ENCODE data around the gene CCDC57. TPM values are rescaled to one million over a fixed set of nuclear protein-coding genes. Genes with fewer than 3 reads are reported as not detected.

Gene CCDC57
- total and polyA plus RNA-seq, 2 of the 8 experiments (the other 6 are each of a cell fraction or from before 2014, with no cell fraction given), result 8.4 to 12.9 TPM

DNA sequence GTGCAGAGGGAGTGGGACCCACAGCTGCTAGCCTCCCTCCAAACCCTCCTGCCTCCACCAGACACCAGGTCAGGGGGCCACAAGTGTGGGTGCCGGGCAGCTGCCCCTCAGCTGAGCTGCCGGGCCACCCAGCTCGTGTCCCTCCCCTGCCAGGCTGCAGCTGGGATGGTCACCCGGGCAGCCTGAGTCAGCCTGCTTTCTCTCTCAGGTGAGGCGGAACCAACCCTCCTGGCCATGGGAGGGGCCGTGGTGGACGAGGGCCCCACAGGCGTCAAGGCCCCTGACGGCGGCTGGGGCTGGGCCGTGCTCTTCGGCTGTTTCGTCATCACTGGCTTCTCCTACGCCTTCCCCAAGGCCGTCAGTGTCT lies 23.1 kb upstream of the CCDC57 start:
- no peak overlapping the region for H3K23ac ChIP-seq (ENCODE audit: insufficient read length)
- H3K56ac ChIP-seq (replicated peaks; ENCODE audit: insufficient read length, low read depth, low read length), result no peak overlapping the region
- peaks cover 0 to 10% (median 5%) of the 10 kb centered on the region in 4 experiments; a peak in 5 of 7 replicates for H3K4me1 ChIP-seq (replicated peaks in 1 of 4; ENCODE audit: control insufficient read depth in 3 of 4, insufficient read depth in 4 of 4, low read length in 3 of 4)
- no peak overlapping the region for H4K5ac ChIP-seq (ENCODE audit: insufficient read length, low read depth, low read length)
- H3K4me2 ChIP-seq (ENCODE audit: insufficient read depth in 1 of 2, low read depth in 2 of 2, low read length in 2 of 2), result no peak overlapping the region
- H3K9me3 ChIP-seq (ENCODE audit: insufficient read depth in 2 of 2, low read depth in 1 of 2, low read length in 1 of 2), result no peaks in the 10 kb centered on the region; a peak in 1 of 4 replicates
- H2BK15ac ChIP-seq (ENCODE audit: low read length), result no peak overlapping the region
- H4K20me1 ChIP-seq (replicated peaks in 1 of 2; ENCODE audit: control insufficient read depth in 1 of 2, insufficient read depth in 2 of 2, low read length in 2 of 2), result peaks cover 6 to 19% of the 10 kb centered on the region in 2 experiments
- H3K27ac ChIP-seq (ENCODE audit: low read depth, low read length), result no peak overlapping the region
- no peaks in the 10 kb centered on the region for H3K79me2 ChIP-seq (ENCODE audit: control insufficient read depth in 1 of 2, insufficient read depth in 2 of 2, low read length in 2 of 2)
- no peak overlapping the region for H3K9ac ChIP-seq (replicated peaks in 1 of 4; ENCODE audit: extremely low read depth in 1 of 4, low read depth in 3 of 4, low read length in 3 of 4)
- H4K8ac ChIP-seq (ENCODE audit: extremely low read depth, insufficient read depth, low read length), result 0 out of 2 replicates have a peak overlapping the region, but pooled peaks have one; percentile 68
- H2AK5ac ChIP-seq (ENCODE audit: low read depth, low read length), result no peak overlapping the region; the same call in 1 of the 2 replicates
- H3K79me1 ChIP-seq (ENCODE audit: low read depth, low read length), result no peaks in the 10 kb centered on the region; the same call in 1 of the 2 replicates
- DNase-seq (ENCODE audit: low read depth in 1 of 2, low spot score in 2 of 2), result no peak
- H4K91ac ChIP-seq (replicated peaks; ENCODE audit: insufficient read length, low read length), result no peak overlapping the region
- no peak overlapping the region for H3K18ac ChIP-seq (ENCODE audit: extremely low read depth, low read length)
- no peak for FAIRE-seq
- 85% methylated on average over 6 of the region's 15 CpGs; no CpG with 5 or more reads in 1 of the 2 experiments for WGBS, 2 experiments (ENCODE audit: extremely low coverage in 1 of 2, insufficient coverage in 1 of 2, insufficient read length in 1 of 2, insufficient replicate concordance in 2 of 2, low coverage in 1 of 2, low lambda C conversion rate in 2 of 2, missing lambda C conversion rate in 1 of 2)
- no peak overlapping the region for H3K4ac ChIP-seq (replicated peaks; ENCODE audit: insufficient read length, low read depth, low read length)
- H2BK20ac ChIP-seq (ENCODE audit: low read length), result no peak overlapping the region
- ChIA-PET POLR2A (ENCODE audit: partially characterized antibody) (interaction anchor here (1.0 to 1.8 kb wide), 7 partner anchors 10 to 68 kb away, joined by 3 to 5 read pairs (median 4); no protein-coding TSS in a partner anchor), CTCF (ENCODE audit: partially characterized antibody) (interaction anchor here (0.6 to 2.9 kb wide), 26 partner anchors 9 to 1951 kb away, joined by 3 to 10 read pairs (median 4); partner anchors contain the start of gene CD7)
- no peak overlapping the region for H2AFZ ChIP-seq (ENCODE audit: low read length)
- peaks cover 0 to 10% (median 0%) of the 10 kb centered on the region in 4 experiments; a peak in 2 of 8 replicates for H3K36me3 ChIP-seq (ENCODE audit: control insufficient read depth in 2 of 4, insufficient read depth in 4 of 4, low read length in 3 of 4)
- H3K23me2 ChIP-seq (ENCODE audit: low read depth, low read length), result peaks cover 5% of the 10 kb centered on the region; the same call in 1 of the 2 replicates
- H3K4me3 ChIP-seq (ENCODE audit: extremely low read depth in 1 of 4, insufficient read depth in 2 of 4, low read depth in 3 of 4, low read length in 4 of 4), result no peak overlapping the region
- H3K14ac ChIP-seq (ENCODE audit: insufficient read length), result no peak overlapping the region
- peak overlapping the region; percentile 39; the same call in 1 of the 2 replicates for H2BK12ac ChIP-seq (ENCODE audit: low read depth, low read length)
- no peak overlapping the region for H2BK5ac ChIP-seq (ENCODE audit: low read depth, low read length)
- peaks cover under 1 to 22% (median 16%) of the 10 kb centered on the region in 4 experiments for H3K27me3 ChIP-seq (replicated peaks in 1 of 4; ENCODE audit: control insufficient read depth in 3 of 4, extremely low read depth in 1 of 4, insufficient read depth in 3 of 4, low read length in 3 of 4)
- no peak overlapping the region for H2BK120ac ChIP-seq (replicated peaks; ENCODE audit: low read depth, low read length)
- TF ChIP-seq E2F6 (IDR thresholded peaks at IDR 0.05) (no peak), CHD2 (IDR thresholded peaks at IDR 0.05; ENCODE audit: low read length) (no peak), ZNF274 (IDR thresholded peaks at IDR 0.05; ENCODE audit: borderline replicate concordance, extremely low read depth, low read length) (no peak), YY1 (IDR thresholded peaks at IDR 0.05; ENCODE audit: low read depth, low read length) (no peak), SIX5 (IDR thresholded peaks at IDR 0.05; ENCODE audit: low read depth, low read length) (no peak), CEBPB (IDR thresholded peaks at IDR 0.05; ENCODE audit: low read depth, low read length) (no peak), BACH1 (IDR thresholded peaks at IDR 0.05; ENCODE audit: low read length) (no peak), SIRT6 (IDR thresholded peaks at IDR 0.05; ENCODE audit: low read length) (no peak), TAF7 (optimal IDR thresholded peaks at IDR 0.05; ENCODE audit: borderline replicate concordance, low read depth, low read length) (no peak), POLR2AphosphoS5 (IDR thresholded peaks at IDR 0.05; ENCODE audit: low read depth, low read length) (no peak), RBBP5 (IDR thresholded peaks at IDR 0.05; ENCODE audit: borderline replicate concordance, low read depth, low read length) (no peak), SP1 (IDR thresholded peaks at IDR 0.05; ENCODE audit: low read depth, low read length) (no peak)
